Natural killer cell (primary cell): ENCODE measurements around the gene MPRIP. TPM values are rescaled to one million over a fixed set of nuclear protein-coding genes. Genes with fewer than 3 reads are reported as not detected.

Experiments used
- ATAC-seq, 3 donors: fragments of 150-1000 bp in 2 of 3; fragments of 200-7000 bp in 1 of 3; cut with Tn5 transposase; 1 replicate in 1 of 3; 2 replicates in 2 of 3; pipeline ENCODE4 v1.10.0; 2021; ENCODE audit warnings: mild to moderate bottlenecking in 2 of 3, moderate library complexity in 2 of 3
- DNase-seq, 2 donors: peaks; one replicate each; pipeline versions ENCODE4 v3.0.0 to v3.0.0-alpha.2; 2013 to 2021; ENCODE audit warnings: mixed read lengths in 1 of 2
- H3K27ac ChIP-seq: one replicate; pipeline ENCODE4 v1.5.1; 2013; ENCODE audit warnings: mild to moderate bottlenecking, low read length
- H3K27me3 ChIP-seq: one replicate; pipeline ENCODE4 v1.6.1; 2013; ENCODE audit warnings: low read length; ENCODE audit not compliant: control insufficient read depth, insufficient read depth
- H3K36me3 ChIP-seq: one replicate; pipeline ENCODE4 v1.6.1; 2013; ENCODE audit warnings: low read length; ENCODE audit not compliant: control insufficient read depth, insufficient read depth
- H3K4me1 ChIP-seq: one replicate; pipeline ENCODE4 v1.6.1; 2013; ENCODE audit warnings: low read length; ENCODE audit not compliant: control insufficient read depth, insufficient read depth
- H3K4me3 ChIP-seq: one replicate; pipeline ENCODE4 v1.5.1; 2013; ENCODE audit warnings: low read length
- H3K9me3 ChIP-seq: one replicate; pipeline ENCODE4 v1.6.1; 2013; ENCODE audit warnings: low read length; ENCODE audit not compliant: control insufficient read depth, insufficient read depth
- H3K27ac Mint-ChIP-seq, 2 donors: one replicate each; pipeline ENCODE4 v1.8.0; 2022; ENCODE audit warnings: mild to moderate bottlenecking in 2 of 2, mixed read lengths in 2 of 2, moderate library complexity in 1 of 2
- H3K27me3 Mint-ChIP-seq, 2 donors: one replicate each; pipeline ENCODE4 v1.8.0; 2022; ENCODE audit warnings: low read depth in 2 of 2, mixed read lengths in 2 of 2
- H3K36me3 Mint-ChIP-seq: one replicate; pipeline ENCODE4 v1.8.0; 2022; ENCODE audit warnings: mixed read lengths
- H3K4me1 Mint-ChIP-seq, 2 donors: one replicate each; pipeline ENCODE4 v1.8.0; 2022; ENCODE audit warnings: mixed read lengths in 2 of 2
- H3K4me3 Mint-ChIP-seq: one replicate; pipeline ENCODE4 v1.8.0; 2022; ENCODE audit warnings: mild to moderate bottlenecking, moderate library complexity, mixed read lengths
- H3K9me3 Mint-ChIP-seq, 2 donors: one replicate each; pipeline ENCODE4 v1.8.0; 2022; ENCODE audit warnings: mixed read lengths in 2 of 2
- CTCF ChIP-seq: fragments of 200-600 bp; IDR thresholded peaks from one replicate; pipeline ENCODE4 v1.8.0; 2022; ENCODE audit warnings: antibody characterized with exemption
- WGBS: methylation state at CpG from one replicate; pipeline ENCODE4 v1.1.7; 2013; ENCODE audit warnings: missing lambda C conversion rate; ENCODE audit not compliant: insufficient coverage; 5-methylcytosine and 5-hydroxymethylcytosine counted together
- intact Hi-C: fragments of 100-400 bp; cut with micrococcal nuclease; formaldehyde crosslinking; loops from one replicate; pipeline ENCODE4 v1.14.2; 2022
- total RNA-seq, 4 donors: library from RNA; stranded (reverse); fragments of 120-200 nt in 1 of 4; gene quantifications; one replicate each; pipeline versions ENCODE4 v1.2.3 to v1.2.4, GENCODE V29; 2013 to 2022

The MPRIP gene
- total RNA-seq, 3 donors from 2014 or later (not counting 1 experiment from before 2014, with no cell fraction given), result 225 to 272 (median 229) TPM

- no peaks in the 10 kb centered on the region for H3K36me3 ChIP-seq
- Mint-ChIP-seq H3K4me1 (peaks cover 75 to 88% of the 10 kb centered on the region in 2 donors), H3K4me3 (peak overlapping the region; percentile 29), H3K27me3 (no peaks in the 10 kb centered on the region), H3K9me3 (no peaks in the 10 kb centered on the region), H3K36me3 (no peaks in the 10 kb centered on the region), H3K27ac (peak overlapping the region; percentile 92 to 93)
- 98% methylated on average over 3 of the region's 3 CpGs for WGBS
- no peak overlapping the region for H3K4me3 ChIP-seq
- DNase-seq, result no peak
- H3K9me3 ChIP-seq, result no peaks in the 10 kb centered on the region
- no peak for ATAC-seq
- no peaks in the 10 kb centered on the region for H3K27me3 ChIP-seq
- TF ChIP-seq CTCF, result no peak
- H3K4me1 ChIP-seq, result peaks cover 70% of the 10 kb centered on the region
- H3K27ac ChIP-seq, result peak overlapping the region; percentile 95
- intact Hi-C loops, result loop anchor here (10.0 kb wide), 1 partner anchor 87 kb away; the partner anchor contains the start of gene PLD6
Measured at GRCh38 chr17:17117923-17118322, 75.7 kb downstream of the MPRIP start.

GRCh38 chr17:17118399-17118798, 76.1 kb downstream of the MPRIP start:
- Mint-ChIP-seq H3K4me3 (peak overlapping the region; percentile 59), H3K27ac (peak overlapping the region; percentile 92 to 93), H3K4me1 (peaks cover 78 to 86% of the 10 kb centered on the region in 2 donors), H3K9me3 (no peaks in the 10 kb centered on the region), H3K27me3 (no peaks in the 10 kb centered on the region), H3K36me3 (no peaks in the 10 kb centered on the region)
- no peaks in the 10 kb centered on the region for H3K27me3 ChIP-seq
- no peaks in the 10 kb centered on the region for H3K9me3 ChIP-seq
- no peaks in the 10 kb centered on the region for H3K36me3 ChIP-seq
- peaks cover 75% of the 10 kb centered on the region for H3K4me1 ChIP-seq
- DNase-seq (no peak), ATAC-seq (no peak)
- intact Hi-C loops, result loop anchor here (10.0 kb wide), 1 partner anchor 86 kb away; the partner anchor contains the start of gene PLD6
- WGBS, result 86% methylated on average over 4 of the region's 4 CpGs
- peak overlapping the region; percentile 95 for H3K27ac ChIP-seq
- no peak overlapping the region for H3K4me3 ChIP-seq
- no peak for TF ChIP-seq CTCF

- H3K27ac ChIP-seq, result peak overlapping the region; percentile 95
- Mint-ChIP-seq H3K9me3 (no peaks in the 10 kb centered on the region), H3K27me3 (no peaks in the 10 kb centered on the region), H3K27ac (peak overlapping the region; percentile 92 to 93), H3K36me3 (no peaks in the 10 kb centered on the region), H3K4me3 (peak overlapping the region; percentile 56), H3K4me1 (peaks cover 81 to 86% of the 10 kb centered on the region in 2 donors)
- ATAC-seq (peak in 2 of 3 donors; percentile 13 to 27), DNase-seq (no peak)
- H3K27me3 ChIP-seq, result no peaks in the 10 kb centered on the region
- no peak for TF ChIP-seq CTCF
- no peak overlapping the region for H3K4me3 ChIP-seq
- intact Hi-C loops, result loop anchor here (1.0 to 10.0 kb wide), 2 partner anchors 9 to 86 kb away; partner anchors contain the start of gene PLD6
- WGBS, result 47% methylated on average over 4 of the region's 4 CpGs
- no peaks in the 10 kb centered on the region for H3K9me3 ChIP-seq
- H3K4me1 ChIP-seq, result peaks cover 81% of the 10 kb centered on the region
- no peaks in the 10 kb centered on the region for H3K36me3 ChIP-seq
Measured at GRCh38 chr17:17119106-17119505, 76.8 kb downstream of the MPRIP start.

GRCh38 chr17:17119533-17119932, 77.3 kb downstream of the MPRIP start:
- Mint-ChIP-seq H3K4me1 (peaks cover 81 to 86% of the 10 kb centered on the region in 2 donors), H3K27me3 (no peaks in the 10 kb centered on the region), H3K4me3 (peak overlapping the region; percentile 56), H3K27ac (peak overlapping the region; percentile 92 to 93), H3K36me3 (no peaks in the 10 kb centered on the region), H3K9me3 (no peaks in the 10 kb centered on the region)
- TF ChIP-seq CTCF, result no peak
- ATAC-seq, result peak; percentile 78 to 87 (median 84)
- WGBS, result 23% methylated on average over 5 of the region's 5 CpGs
- peak; percentile 43 to 80 for DNase-seq
- intact Hi-C loops, result loop anchor here (1.0 to 10.0 kb wide), 2 partner anchors 9 to 85 kb away; partner anchors contain the start of gene PLD6
- H3K27ac ChIP-seq, result peak overlapping the region; percentile 95
- H3K4me3 ChIP-seq, result no peak overlapping the region
- no peaks in the 10 kb centered on the region for H3K9me3 ChIP-seq
- peaks cover 82% of the 10 kb centered on the region for H3K4me1 ChIP-seq
- no peaks in the 10 kb centered on the region for H3K27me3 ChIP-seq
- no peaks in the 10 kb centered on the region for H3K36me3 ChIP-seq
